Activated naive CD4-positive, alpha-beta T cell treated with anti-CD3 and anti-CD28 coated beads for 36 hours (primary cell): ENCODE data around the gene PLA2G2E. TPM values are rescaled to one million over a fixed set of nuclear protein-coding genes. Genes with fewer than 3 reads are reported as not detected.

Source experiments
- CTCF ChIA-PET: fragments of 350-600 bp; sonication (Branson Sonifier 250); formaldehyde crosslinking; loops from one replicate; lab custom pipeline; 2021; ENCODE audit warnings: antibody characterized with exemption; lab: Charles Lee
- DNase-seq: peaks from one replicate; pipeline ENCODE4 v3.0.0-alpha.2; 2020
- H3K27ac Mint-ChIP-seq: one replicate; pipeline ENCODE4 v1.8.0; 2021; ENCODE audit warnings: mild to moderate bottlenecking, mixed read lengths
- H3K27me3 Mint-ChIP-seq: one replicate; pipeline ENCODE4 v1.8.0; 2021; ENCODE audit warnings: low read depth, mixed read lengths
- H3K36me3 Mint-ChIP-seq: one replicate; pipeline ENCODE4 v1.8.0; 2021; ENCODE audit warnings: low read depth, mixed read lengths
- H3K4me1 Mint-ChIP-seq: one replicate; pipeline ENCODE4 v1.8.0; 2021; ENCODE audit warnings: low read depth, mixed read lengths
- H3K4me3 Mint-ChIP-seq: one replicate; pipeline ENCODE4 v1.8.0; 2021; ENCODE audit warnings: mild to moderate bottlenecking, moderate library complexity, mixed read lengths
- H3K9me3 Mint-ChIP-seq: one replicate; pipeline ENCODE4 v1.8.0; 2021; ENCODE audit warnings: mixed read lengths
- intact Hi-C: fragments of 100-400 bp; cut with micrococcal nuclease; formaldehyde crosslinking; loops from one replicate; pipeline ENCODE4 v1.15.1; 2023
- total RNA-seq, 2 experiments: library from RNA; stranded (reverse); gene quantifications; one replicate each; pipeline ENCODE4 v1.2.3, GENCODE V29; 2021

Gene PLA2G2E
- total RNA-seq, 2 experiments from 2014 or later: not detected

GRCh38 chr1:19925342-19926070, 2.1 kb upstream of the PLA2G2E start:
- H3K4me1 Mint-ChIP-seq: no peaks in the 10 kb centered on the region
- no peaks in the 10 kb centered on the region for H3K36me3 Mint-ChIP-seq
- no peak for DNase-seq
- H3K27me3 Mint-ChIP-seq: peaks cover 2% of the 10 kb centered on the region
- no peak overlapping the region for H3K27ac Mint-ChIP-seq
- H3K9me3 Mint-ChIP-seq: no peaks in the 10 kb centered on the region
- intact Hi-C loops: no loop called here
- CTCF ChIA-PET: no interaction called here
- no peak overlapping the region for H3K4me3 Mint-ChIP-seq

- CTCF ChIA-PET: no interaction called here
- intact Hi-C loops: no loop called here
- Mint-ChIP-seq H3K27me3 (peaks cover 2% of the 10 kb centered on the region), H3K4me3 (no peak overlapping the region), H3K36me3 (no peaks in the 10 kb centered on the region), H3K9me3 (no peaks in the 10 kb centered on the region), H3K27ac (no peak overlapping the region), H3K4me1 (no peaks in the 10 kb centered on the region)
- no peak for DNase-seq
Observed at GRCh38 chr1:19923953-19924346, 533 bp upstream of the PLA2G2E start.

- CTCF ChIA-PET: interaction anchor here (1.1 to 5.7 kb wide), 3 partner anchors 12 to 260 kb away, joined by 3 to 46 read pairs (median 7); no protein-coding TSS in a partner anchor
Observed at GRCh38 chr1:19922015-19922688, 1.3 kb downstream of the PLA2G2E start.

GRCh38 chr1:19921310-19921709, 2.1 kb downstream of the PLA2G2E start:
- Mint-ChIP-seq H3K9me3 (no peaks in the 10 kb centered on the region), H3K27ac (no peak overlapping the region), H3K4me1 (no peaks in the 10 kb centered on the region), H3K36me3 (no peaks in the 10 kb centered on the region), H3K4me3 (no peak overlapping the region), H3K27me3 (peaks cover 2% of the 10 kb centered on the region)
- intact Hi-C loops: no loop called here
- no peak for DNase-seq
- CTCF ChIA-PET: interaction anchor here (0.8 to 5.7 kb wide), 4 partner anchors 11 to 509 kb away, joined by 3 to 46 read pairs (median 5); no protein-coding TSS in a partner anchor

More at GRCh38 chr1:19922015-19922688, 1.3 kb downstream of the PLA2G2E start:
- H3K36me3 Mint-ChIP-seq: no peaks in the 10 kb centered on the region
- no peak overlapping the region for H3K4me3 Mint-ChIP-seq
- intact Hi-C loops: no loop called here
- no peak for DNase-seq
- peaks cover 2% of the 10 kb centered on the region for H3K27me3 Mint-ChIP-seq
- H3K4me1 Mint-ChIP-seq: no peaks in the 10 kb centered on the region
- no peak overlapping the region for H3K27ac Mint-ChIP-seq
- H3K9me3 Mint-ChIP-seq: no peaks in the 10 kb centered on the region

- no peaks in the 10 kb centered on the region for H3K9me3 Mint-ChIP-seq
- no peaks in the 10 kb centered on the region for H3K4me1 Mint-ChIP-seq
- CTCF ChIA-PET: interaction anchor here (0.7 to 5.7 kb wide), 6 partner anchors 10 to 510 kb away, joined by 3 to 46 read pairs (median 3); no protein-coding TSS in a partner anchor
- H3K27me3 Mint-ChIP-seq: peaks cover 2% of the 10 kb centered on the region
- no peak overlapping the region for H3K27ac Mint-ChIP-seq
- H3K4me3 Mint-ChIP-seq: no peak overlapping the region
- H3K36me3 Mint-ChIP-seq: no peaks in the 10 kb centered on the region
- no peak for DNase-seq
- intact Hi-C loops: no loop called here
Observed at GRCh38 chr1:19920132-19920710, 3.2 kb downstream of the PLA2G2E start.

- Mint-ChIP-seq H3K9me3 (no peaks in the 10 kb centered on the region), H3K36me3 (no peaks in the 10 kb centered on the region), H3K4me1 (no peaks in the 10 kb centered on the region), H3K27me3 (peaks cover 2% of the 10 kb centered on the region), H3K4me3 (no peak overlapping the region), H3K27ac (no peak overlapping the region)
- intact Hi-C loops: loop anchor here (1.0 to 5.0 kb wide), 3 partner anchors 234 to 574 kb away; no protein-coding TSS in a partner anchor
- CTCF ChIA-PET: interaction anchor here (0.8 to 5.7 kb wide), 8 partner anchors 10 to 295 kb away, joined by 3 to 46 read pairs (median 3); no protein-coding TSS in a partner anchor
- DNase-seq: peak; percentile 93
Observed at GRCh38 chr1:19918057-19918456, 5.4 kb downstream of the PLA2G2E start.

- H3K27ac Mint-ChIP-seq: no peak overlapping the region
Observed at GRCh38 chr1:19910650-19911049, 12.8 kb downstream of the PLA2G2E start.

GRCh38 chr1:19909971-19910370, 13.4 kb downstream of the PLA2G2E start:
- H3K4me1 Mint-ChIP-seq: no peaks in the 10 kb centered on the region
- no peak for DNase-seq
- no peak overlapping the region for H3K4me3 Mint-ChIP-seq
- no peaks in the 10 kb centered on the region for H3K9me3 Mint-ChIP-seq
- CTCF ChIA-PET: interaction anchor here (1.9 kb wide), 1 partner anchor 11 kb away, joined by 7 read pairs; no protein-coding TSS in a partner anchor
- no peaks in the 10 kb centered on the region for H3K27me3 Mint-ChIP-seq
- intact Hi-C loops: no loop called here
- H3K27ac Mint-ChIP-seq: no peak overlapping the region
- H3K36me3 Mint-ChIP-seq: peaks cover 15% of the 10 kb centered on the region

More at GRCh38 chr1:19910650-19911049, 12.8 kb downstream of the PLA2G2E start:
- intact Hi-C loops: no loop called here
- Mint-ChIP-seq H3K4me1 (no peaks in the 10 kb centered on the region), H3K36me3 (peaks cover 13% of the 10 kb centered on the region), H3K9me3 (no peaks in the 10 kb centered on the region), H3K27me3 (no peaks in the 10 kb centered on the region), H3K4me3 (no peak overlapping the region)
- CTCF ChIA-PET: interaction anchor here (0.8 to 1.9 kb wide), 2 partner anchors 10 to 29 kb away, joined by 3 to 7 read pairs; partner anchors contain the start of gene OTUD3
- no peak for DNase-seq

- Mint-ChIP-seq H3K36me3 (peaks cover 20% of the 10 kb centered on the region), H3K9me3 (no peaks in the 10 kb centered on the region), H3K27ac (no peak overlapping the region), H3K27me3 (no peaks in the 10 kb centered on the region), H3K4me1 (no peaks in the 10 kb centered on the region), H3K4me3 (no peak overlapping the region)
- no peak for DNase-seq
- intact Hi-C loops: no loop called here
- CTCF ChIA-PET: interaction anchor here (1.9 kb wide), 1 partner anchor 12 kb away, joined by 7 read pairs; no protein-coding TSS in a partner anchor
Observed at GRCh38 chr1:19909392-19909791, 14.0 kb downstream of the PLA2G2E start.

GRCh38 chr1:19907456-19907855, 16.0 kb downstream of the PLA2G2E start:
- Mint-ChIP-seq H3K9me3 (no peaks in the 10 kb centered on the region), H3K36me3 (peaks cover 21% of the 10 kb centered on the region), H3K27ac (no peak overlapping the region), H3K4me3 (no peak overlapping the region), H3K27me3 (no peaks in the 10 kb centered on the region), H3K4me1 (no peaks in the 10 kb centered on the region)
- intact Hi-C loops: no loop called here
- DNase-seq: no peak
- CTCF ChIA-PET: interaction anchor here (0.9 to 2.1 kb wide), 3 partner anchors 10 to 245 kb away, joined by 3 to 5 read pairs (median 4); no protein-coding TSS in a partner anchor

GRCh38 chr1:19903621-19904020, 19.8 kb downstream of the PLA2G2E start:
- intact Hi-C loops: no loop called here
- no peak for DNase-seq
- Mint-ChIP-seq H3K4me1 (no peaks in the 10 kb centered on the region), H3K4me3 (no peak overlapping the region), H3K9me3 (no peaks in the 10 kb centered on the region), H3K36me3 (peaks cover 37% of the 10 kb centered on the region), H3K27me3 (no peaks in the 10 kb centered on the region), H3K27ac (no peak overlapping the region)
- CTCF ChIA-PET: interaction anchor here (0.6 kb wide), 1 partner anchor 14 kb away, joined by 3 read pairs; no protein-coding TSS in a partner anchor

- no peak overlapping the region for H3K27ac Mint-ChIP-seq
- intact Hi-C loops: no loop called here
- CTCF ChIA-PET: no interaction called here
Observed at GRCh38 chr1:19901653-19902052, 21.8 kb downstream of the PLA2G2E start.

More at GRCh38 chr1:19901653-19902052, 21.8 kb downstream of the PLA2G2E start:
- Mint-ChIP-seq H3K9me3 (no peaks in the 10 kb centered on the region), H3K4me3 (no peak overlapping the region), H3K27me3 (no peaks in the 10 kb centered on the region), H3K36me3 (peaks cover 42% of the 10 kb centered on the region), H3K4me1 (no peaks in the 10 kb centered on the region)
- no peak for DNase-seq
